Activated naive CD8-positive, alpha-beta T cell treated with anti-CD3 and anti-CD28 coated beads for 36 hours (primary cell): Measurements from ENCODE around the gene GLB1L2. TPM values are rescaled to one million over a fixed set of nuclear protein-coding genes. Genes with fewer than 3 reads are reported as not detected.
A peak's percentile ranks its signal among the peaks of the same experiment; 100 is the strongest.

Source experiments
- DNase-seq: peaks from one replicate; pipeline ENCODE4 v3.0.0; 2021
- H3K27ac Mint-ChIP-seq: one replicate; pipeline ENCODE4 v1.8.0; 2022; ENCODE audit warnings: mild to moderate bottlenecking, moderate library complexity, mixed read lengths
- H3K27me3 Mint-ChIP-seq: one replicate; pipeline ENCODE4 v1.8.0; 2022; ENCODE audit warnings: mild to moderate bottlenecking, mixed read lengths
- H3K36me3 Mint-ChIP-seq: one replicate; pipeline ENCODE4 v1.8.0; 2021; ENCODE audit warnings: mild to moderate bottlenecking, mixed read lengths
- H3K4me1 Mint-ChIP-seq: one replicate; pipeline ENCODE4 v1.8.0; 2021; ENCODE audit warnings: mixed read lengths
- H3K4me3 Mint-ChIP-seq: one replicate; pipeline ENCODE4 v1.8.0; 2022; ENCODE audit warnings: mild to moderate bottlenecking, moderate library complexity, mixed read lengths
- H3K9me3 Mint-ChIP-seq: one replicate; pipeline ENCODE4 v1.8.0; 2022; ENCODE audit warnings: mixed read lengths
- total RNA-seq, 2 experiments: library from RNA; stranded (reverse); gene quantifications; one replicate each; pipeline ENCODE4 v1.2.3, GENCODE V29; 2021

Gene GLB1L2
- total RNA-seq, 2 experiments from 2014 or later: 9.1 to 9.3 TPM

DNA sequence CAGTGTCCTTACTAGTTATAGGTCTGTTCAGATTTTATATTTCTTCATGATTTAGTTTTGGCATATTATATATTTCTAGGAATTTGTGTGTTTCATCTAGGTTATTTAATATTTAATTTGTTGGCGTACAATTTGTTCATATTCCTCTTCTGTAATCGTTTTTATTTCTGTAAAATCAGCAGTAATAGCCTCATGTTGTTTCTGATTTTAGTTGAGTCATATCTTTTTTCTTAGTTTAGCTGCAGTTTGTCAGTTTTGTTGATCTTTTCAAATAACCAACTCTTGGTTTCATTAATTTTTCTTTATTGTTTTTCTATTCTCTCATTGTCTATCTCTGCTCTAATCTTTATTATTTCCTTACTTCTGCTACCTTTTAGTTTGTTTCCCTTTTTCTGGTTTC is 20.3 kb downstream of the GLB1L2 start:
- Mint-ChIP-seq H3K4me3 (no peak overlapping the region), H3K36me3 (peaks cover 9% of the 10 kb centered on the region), H3K27me3 (no peaks in the 10 kb centered on the region), H3K4me1 (peaks cover 4% of the 10 kb centered on the region), H3K27ac (no peak overlapping the region), H3K9me3 (peaks cover 4% of the 10 kb centered on the region)
- no peak for DNase-seq

GRCh38 chr11:134355136-134355535 is 23.3 kb downstream of the GLB1L2 start:
- Mint-ChIP-seq H3K27ac (no peak overlapping the region), H3K27me3 (peaks cover 3% of the 10 kb centered on the region), H3K4me1 (peaks cover 6% of the 10 kb centered on the region), H3K4me3 (no peak overlapping the region), H3K36me3 (peaks cover 14% of the 10 kb centered on the region), H3K9me3 (peaks cover 4% of the 10 kb centered on the region)
- DNase-seq: no peak

DNA sequence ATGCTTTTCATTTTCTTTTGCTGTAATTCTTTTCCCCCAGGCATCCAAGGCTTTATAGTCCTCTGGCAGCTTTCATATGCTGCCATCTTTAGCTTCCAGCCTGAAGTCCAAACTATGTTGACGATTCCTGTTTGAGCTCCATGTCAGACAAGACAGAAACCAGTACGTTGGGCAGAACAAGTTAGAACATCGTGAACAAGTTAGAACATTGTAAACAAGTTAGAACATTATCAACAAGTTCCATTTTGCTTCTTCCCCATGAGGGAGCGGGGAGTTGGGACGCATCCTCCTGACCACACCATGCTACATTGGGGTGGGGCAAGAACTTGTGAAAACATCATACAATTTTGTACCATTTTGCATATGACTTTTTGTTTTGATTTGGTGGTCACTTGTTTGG is 23.9 kb downstream of the GLB1L2 start:
- peaks cover 4% of the 10 kb centered on the region for H3K9me3 Mint-ChIP-seq
- DNase-seq: no peak
- H3K4me1 Mint-ChIP-seq: peaks cover 7% of the 10 kb centered on the region
- peaks cover 14% of the 10 kb centered on the region for H3K36me3 Mint-ChIP-seq
- H3K27ac Mint-ChIP-seq: no peak overlapping the region
- no peak overlapping the region for H3K4me3 Mint-ChIP-seq
- H3K27me3 Mint-ChIP-seq: peaks cover 5% of the 10 kb centered on the region

- Mint-ChIP-seq H3K4me1 (peaks cover 12% of the 10 kb centered on the region), H3K27ac (no peak overlapping the region), H3K36me3 (peaks cover 16% of the 10 kb centered on the region), H3K9me3 (peaks cover 4% of the 10 kb centered on the region), H3K27me3 (peaks cover 9% of the 10 kb centered on the region), H3K4me3 (no peak overlapping the region)
- no peak for DNase-seq
Observed at GRCh38 chr11:134356656-134357544, 25.1 kb downstream of the GLB1L2 start.

GRCh38 chr11:134357545-134357839 is 25.7 kb downstream of the GLB1L2 start:
- Mint-ChIP-seq H3K36me3 (peaks cover 18% of the 10 kb centered on the region), H3K27me3 (peaks cover 11% of the 10 kb centered on the region), H3K27ac (no peak overlapping the region), H3K9me3 (peaks cover 4% of the 10 kb centered on the region), H3K4me1 (peaks cover 13% of the 10 kb centered on the region), H3K4me3 (no peak overlapping the region)
- DNase-seq: no peak

DNA sequence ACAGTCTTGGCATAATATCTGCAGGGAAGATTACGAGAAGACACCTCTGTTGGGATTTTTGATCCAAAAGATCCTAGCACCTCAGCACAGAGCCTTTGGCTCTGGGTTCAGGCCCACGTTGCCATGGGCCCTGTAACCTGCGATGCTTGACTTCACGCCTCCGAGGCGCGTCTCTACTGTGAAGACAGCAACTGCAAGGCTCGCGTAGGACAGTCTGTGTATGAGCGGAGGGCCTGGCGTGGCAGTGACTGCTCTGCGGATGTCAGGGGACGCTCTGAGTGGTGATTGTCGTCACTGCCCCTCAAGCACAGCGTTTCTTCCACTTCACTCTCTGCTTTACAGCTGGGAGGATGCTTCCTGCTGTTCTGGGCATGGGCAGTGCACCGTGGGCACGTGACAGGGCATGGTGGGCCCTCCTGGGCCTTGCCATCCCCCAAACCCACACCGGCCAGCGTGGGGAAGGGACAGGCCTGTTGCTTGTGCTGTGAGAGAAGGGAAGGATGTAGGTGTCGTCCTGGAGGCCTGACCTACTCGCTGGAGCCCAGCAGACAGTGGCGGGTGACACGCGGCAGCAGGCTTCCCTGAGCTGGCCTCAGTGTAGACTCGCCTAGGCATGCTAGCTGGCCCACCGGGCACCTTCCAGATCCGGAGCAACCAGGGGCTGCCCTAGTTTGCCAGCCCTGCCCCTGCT is 26.5 kb downstream of the GLB1L2 start:
- H3K27ac Mint-ChIP-seq: no peak overlapping the region
- peaks cover 11% of the 10 kb centered on the region for H3K27me3 Mint-ChIP-seq
- DNase-seq: no peak
- peaks cover 4% of the 10 kb centered on the region for H3K9me3 Mint-ChIP-seq
- H3K4me3 Mint-ChIP-seq: no peak overlapping the region
- H3K36me3 Mint-ChIP-seq: peaks cover 18% of the 10 kb centered on the region
- H3K4me1 Mint-ChIP-seq: peaks cover 13% of the 10 kb centered on the region

GRCh38 chr11:134358856-134359490 is 27.2 kb downstream of the GLB1L2 start:
- peaks cover 16% of the 10 kb centered on the region for H3K36me3 Mint-ChIP-seq
- no peak for DNase-seq
- peaks cover 13% of the 10 kb centered on the region for H3K4me1 Mint-ChIP-seq
- H3K27me3 Mint-ChIP-seq: peaks cover 11% of the 10 kb centered on the region
- peaks cover under 1% of the 10 kb centered on the region for H3K9me3 Mint-ChIP-seq
- H3K4me3 Mint-ChIP-seq: no peak overlapping the region
- no peak overlapping the region for H3K27ac Mint-ChIP-seq

GRCh38 chr11:134359646-134360045 is 27.9 kb downstream of the GLB1L2 start:
- H3K4me3 Mint-ChIP-seq: no peak overlapping the region
- peaks cover 13% of the 10 kb centered on the region for H3K4me1 Mint-ChIP-seq
- DNase-seq: no peak
- H3K36me3 Mint-ChIP-seq: peaks cover 16% of the 10 kb centered on the region
- H3K27me3 Mint-ChIP-seq: peaks cover 11% of the 10 kb centered on the region
- H3K9me3 Mint-ChIP-seq: no peaks in the 10 kb centered on the region
- H3K27ac Mint-ChIP-seq: no peak overlapping the region

GRCh38 chr11:134360050-134360835 is 28.5 kb downstream of the GLB1L2 start:
- H3K4me3 Mint-ChIP-seq: no peak overlapping the region
- no peaks in the 10 kb centered on the region for H3K9me3 Mint-ChIP-seq
- DNase-seq: peak; percentile 81
- peaks cover 13% of the 10 kb centered on the region for H3K4me1 Mint-ChIP-seq
- peaks cover 11% of the 10 kb centered on the region for H3K27me3 Mint-ChIP-seq
- peak overlapping the region; percentile 51 for H3K27ac Mint-ChIP-seq
- H3K36me3 Mint-ChIP-seq: peaks cover 10% of the 10 kb centered on the region

DNA sequence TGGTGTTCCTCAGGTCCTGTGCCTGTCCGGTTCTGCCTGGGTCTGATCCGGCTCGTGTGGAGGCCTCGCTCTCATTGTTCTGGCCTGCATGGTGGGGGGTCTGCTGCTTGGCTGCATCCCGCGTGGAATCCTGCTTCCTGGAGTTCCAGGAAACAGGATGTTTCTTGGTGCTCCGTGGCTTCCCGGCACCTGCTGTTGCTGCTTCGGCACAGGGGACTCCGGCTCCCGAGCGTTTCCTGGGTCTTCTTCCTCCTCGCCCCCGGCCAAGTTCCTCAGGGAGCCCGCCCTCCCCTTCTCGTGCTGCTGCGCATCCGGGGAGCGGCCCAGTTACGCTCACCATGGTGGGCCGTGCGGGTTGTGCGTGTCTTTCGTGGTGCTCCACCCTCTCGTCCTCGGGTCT is 29.9 kb downstream of the GLB1L2 start:
- no peak for DNase-seq
- Mint-ChIP-seq H3K4me1 (peaks cover 13% of the 10 kb centered on the region), H3K27ac (no peak overlapping the region), H3K36me3 (peaks cover 8% of the 10 kb centered on the region), H3K27me3 (peaks cover 11% of the 10 kb centered on the region), H3K9me3 (no peaks in the 10 kb centered on the region), H3K4me3 (no peak overlapping the region)

DNA sequence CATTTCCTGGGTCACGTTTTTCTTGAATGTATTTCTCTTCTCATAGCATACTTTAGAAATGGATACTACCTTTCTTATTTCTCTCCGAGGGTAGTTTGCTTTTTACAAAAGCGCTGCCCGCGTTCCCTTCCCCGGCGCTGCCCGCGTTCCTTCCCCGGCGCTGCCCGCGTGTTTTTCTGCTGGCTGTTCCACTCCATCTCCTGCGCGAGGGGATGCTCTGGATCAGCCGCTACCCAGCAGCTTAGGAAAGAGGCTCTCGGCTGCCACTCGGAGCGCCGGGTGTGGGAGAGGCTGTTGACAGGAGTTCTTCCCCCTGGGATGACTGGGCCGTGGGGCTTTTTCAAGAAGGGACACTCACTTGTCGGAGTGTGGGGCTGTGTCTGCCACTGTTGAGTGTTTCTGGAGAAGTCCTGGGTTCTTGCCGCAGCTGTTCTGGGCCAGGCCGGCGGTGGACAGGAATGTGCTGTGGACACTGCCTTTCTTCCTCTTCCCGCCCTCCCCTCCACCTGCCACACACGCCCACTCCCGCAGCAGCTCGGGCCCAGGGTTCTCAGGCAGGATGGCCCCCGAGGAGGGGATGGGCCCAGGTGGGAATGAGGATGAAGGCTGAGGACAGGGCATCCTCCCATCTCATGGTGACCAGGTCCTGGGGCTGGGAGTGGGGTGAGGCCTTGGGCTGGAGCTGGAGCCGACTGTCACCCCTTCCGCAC is 30.6 kb downstream of the GLB1L2 start:
- H3K27me3 Mint-ChIP-seq: peaks cover 11% of the 10 kb centered on the region

GRCh38 chr11:134363161-134363560 is 31.4 kb downstream of the GLB1L2 start:
- H3K9me3 Mint-ChIP-seq: no peaks in the 10 kb centered on the region
- no peak overlapping the region for H3K27ac Mint-ChIP-seq
- DNase-seq: no peak
- peaks cover 13% of the 10 kb centered on the region for H3K4me1 Mint-ChIP-seq
- peaks cover 8% of the 10 kb centered on the region for H3K36me3 Mint-ChIP-seq
- no peak overlapping the region for H3K4me3 Mint-ChIP-seq
- peaks cover 11% of the 10 kb centered on the region for H3K27me3 Mint-ChIP-seq

More for the DNA sequence above, 30.6 kb downstream of the GLB1L2 start:
- H3K9me3 Mint-ChIP-seq: no peaks in the 10 kb centered on the region
- H3K4me1 Mint-ChIP-seq: peaks cover 13% of the 10 kb centered on the region
- no peak overlapping the region for H3K27ac Mint-ChIP-seq
- H3K4me3 Mint-ChIP-seq: no peak overlapping the region
- no peak for DNase-seq
- H3K36me3 Mint-ChIP-seq: peaks cover 8% of the 10 kb centered on the region

DNA sequence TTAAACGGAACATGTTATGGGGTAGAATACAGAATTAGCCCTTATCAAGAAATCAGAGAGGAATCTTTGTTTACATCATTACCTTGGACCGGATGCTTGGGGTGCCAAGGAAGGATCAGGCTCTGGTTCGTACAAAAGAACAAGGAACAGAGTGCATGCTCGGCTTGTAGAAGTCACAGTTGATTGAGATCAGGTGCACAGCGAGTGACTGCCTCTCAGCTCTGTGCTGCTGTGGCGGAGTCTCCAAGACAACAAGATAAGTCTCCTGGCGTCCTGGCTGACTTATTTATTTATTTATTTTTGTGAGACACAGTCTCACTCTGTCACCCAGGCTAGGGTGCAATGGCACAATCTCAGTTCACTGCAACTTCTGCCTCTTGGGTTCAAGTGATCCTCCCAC is 31.8 kb downstream of the GLB1L2 start:
- H3K27me3 Mint-ChIP-seq: peaks cover 11% of the 10 kb centered on the region
- H3K27ac Mint-ChIP-seq: no peak overlapping the region
- H3K9me3 Mint-ChIP-seq: no peaks in the 10 kb centered on the region
- H3K4me1 Mint-ChIP-seq: peaks cover 13% of the 10 kb centered on the region
- no peak for DNase-seq
- no peak overlapping the region for H3K4me3 Mint-ChIP-seq
- peaks cover 8% of the 10 kb centered on the region for H3K36me3 Mint-ChIP-seq

DNA sequence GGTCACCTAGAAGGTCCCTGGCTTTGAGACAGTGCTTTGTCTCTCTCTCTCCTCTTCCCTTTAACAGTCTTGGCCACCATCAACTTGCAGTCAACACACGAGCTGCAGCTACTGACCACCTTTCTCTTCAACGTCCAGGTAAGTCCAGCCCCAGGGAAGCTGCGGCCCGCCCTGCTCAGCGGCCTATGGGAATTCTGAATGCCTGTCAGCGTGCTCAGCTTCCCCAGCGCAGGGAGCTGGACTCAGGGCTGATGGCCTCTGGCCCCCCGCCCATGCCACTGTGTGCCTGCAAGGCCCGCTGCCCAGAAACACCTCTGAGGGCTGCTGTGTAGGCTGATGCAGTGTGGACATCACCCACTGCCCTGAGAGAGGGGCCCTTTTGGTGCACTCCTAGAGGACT is 32.5 kb downstream of the GLB1L2 start:
- Mint-ChIP-seq H3K9me3 (no peaks in the 10 kb centered on the region), H3K27me3 (peaks cover 10% of the 10 kb centered on the region), H3K4me3 (no peak overlapping the region), H3K27ac (no peak overlapping the region), H3K4me1 (peaks cover 13% of the 10 kb centered on the region), H3K36me3 (peaks cover 8% of the 10 kb centered on the region)
- no peak for DNase-seq
